ES-I3 (cell line): Measurements from ENCODE around the gene CSRP1.

Source experiments
- H3K36me3 ChIP-seq: 2 replicates; pipeline ENCODE4 v1.6.1; 2013; ENCODE audit warnings: mild to moderate bottlenecking, low read length, control low read depth, moderate library complexity; ENCODE audit not compliant: insufficient read depth
- H3K4me1 ChIP-seq: 2 replicates; pipeline ENCODE4 v1.6.1; 2013; ENCODE audit warnings: mild to moderate bottlenecking, control low read depth, low read length; ENCODE audit not compliant: insufficient read depth
- H3K9ac ChIP-seq: 2 replicates; pipeline ENCODE4 v1.6.1; 2013; ENCODE audit warnings: low read depth, mild to moderate bottlenecking, low read length, moderate library complexity
- H3K9me3 ChIP-seq: 2 replicates; pipeline ENCODE4 v1.6.1; 2013; ENCODE audit warnings: mild to moderate bottlenecking, low read length, moderate library complexity; ENCODE audit not compliant: control insufficient read depth, insufficient read depth

CSRP1 gene

DNA sequence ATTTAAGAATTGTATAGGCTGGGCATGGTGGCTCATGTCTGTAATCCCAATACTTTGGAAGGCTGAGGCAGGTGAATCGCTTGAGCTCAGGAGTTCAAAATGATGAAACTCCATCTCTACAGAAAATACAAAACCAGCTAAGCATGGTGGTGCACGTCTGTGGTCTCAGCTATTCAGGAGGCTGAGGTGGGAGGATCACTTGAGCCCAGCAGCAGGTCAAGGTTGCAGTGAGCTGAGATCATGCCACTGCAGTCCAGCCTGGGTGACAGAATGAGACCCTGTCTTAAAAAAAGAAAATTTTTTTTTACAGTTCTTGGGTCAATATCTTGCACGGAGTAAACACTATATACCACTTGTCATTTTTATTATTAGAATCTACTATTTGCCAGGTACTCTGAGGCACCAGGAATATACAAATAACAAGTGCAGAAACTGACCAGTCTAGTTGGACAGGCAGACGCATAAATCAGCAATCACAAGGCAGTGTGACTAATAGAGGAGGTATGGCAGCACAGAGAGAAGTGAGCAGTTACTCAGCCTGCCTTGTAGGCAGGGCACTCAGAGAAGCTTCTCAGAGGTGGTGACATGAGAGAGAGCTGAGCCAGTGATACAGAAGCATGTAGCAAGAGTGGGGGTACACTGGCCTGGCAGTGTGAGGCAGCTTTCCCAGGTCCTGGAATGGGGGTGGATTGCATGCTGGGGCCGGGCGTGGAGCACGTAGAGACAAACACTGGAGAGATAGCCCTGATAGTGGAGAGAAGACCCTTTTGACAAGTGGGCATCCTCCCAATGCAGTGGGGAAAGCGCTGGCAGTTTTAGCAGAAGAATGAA is 45.9 kb downstream of the CSRP1 start:
- Histone ChIP-seq H3K4me1 (peaks cover 39% of the 10 kb centered on the region), H3K36me3 (peaks cover 16% of the 10 kb centered on the region; the same call in 1 of the 2 replicates), H3K9ac (no peak overlapping the region), H3K9me3 (no peaks in the 10 kb centered on the region)

DNA sequence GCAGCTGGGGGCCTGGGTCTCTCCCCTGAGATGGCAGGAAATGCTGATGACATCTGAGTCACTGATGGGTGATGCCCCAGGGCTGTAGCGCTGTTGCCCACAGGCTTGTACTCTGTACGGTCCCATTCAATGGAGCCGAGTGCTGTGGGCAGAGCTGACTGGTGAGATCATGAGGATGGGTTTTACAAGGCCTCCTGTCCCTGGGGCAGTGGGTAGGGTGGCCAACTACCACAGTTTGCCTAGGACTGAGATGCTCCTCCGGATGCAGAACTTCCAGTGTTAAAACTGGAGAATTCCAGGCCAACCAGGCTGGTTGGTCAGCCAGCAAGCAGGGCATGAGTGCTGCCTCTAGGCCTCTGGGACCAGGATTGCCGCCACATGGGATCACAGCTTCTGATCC is 47.1 kb downstream of the CSRP1 start:
- Histone ChIP-seq H3K9ac (no peak overlapping the region), H3K36me3 (peaks cover 7% of the 10 kb centered on the region; the same call in 1 of the 2 replicates), H3K9me3 (no peaks in the 10 kb centered on the region), H3K4me1 (peaks cover 40% of the 10 kb centered on the region)

- H3K36me3 ChIP-seq, result no peaks in the 10 kb centered on the region
- no peak overlapping the region for H3K9ac ChIP-seq
- peaks cover 40% of the 10 kb centered on the region for H3K4me1 ChIP-seq
- H3K9me3 ChIP-seq, result no peaks in the 10 kb centered on the region
Observed at GRCh38 chr1:201459052-201459451, 47.9 kb downstream of the CSRP1 start.

DNA sequence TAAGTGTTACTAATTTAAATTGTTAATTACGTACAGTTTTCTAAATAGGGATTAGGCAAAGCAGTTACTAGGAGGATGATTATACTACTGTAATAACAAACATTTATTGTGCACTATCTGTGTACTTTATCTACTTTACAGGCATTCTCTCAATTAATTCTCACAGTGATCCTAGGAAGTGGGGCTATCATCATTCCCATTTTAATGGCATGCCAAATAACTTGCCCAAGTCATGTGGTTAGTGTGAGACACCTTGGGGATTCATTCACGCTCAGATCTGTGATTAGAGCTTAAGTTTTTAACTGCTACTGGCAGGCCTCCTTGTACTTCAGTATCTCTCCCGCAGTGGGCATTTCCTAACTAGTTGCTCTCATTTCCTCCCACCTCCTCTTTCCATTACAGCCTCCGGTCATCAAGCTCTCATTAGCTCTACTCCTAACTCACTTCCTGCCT is 49.4 kb downstream of the CSRP1 start:
- no peak overlapping the region for H3K9ac ChIP-seq
- H3K4me1 ChIP-seq, result peaks cover 32% of the 10 kb centered on the region
- H3K9me3 ChIP-seq, result no peaks in the 10 kb centered on the region
- no peaks in the 10 kb centered on the region for H3K36me3 ChIP-seq

- Histone ChIP-seq H3K9me3 (no peaks in the 10 kb centered on the region), H3K4me1 (peaks cover 28% of the 10 kb centered on the region), H3K9ac (no peak overlapping the region), H3K36me3 (no peaks in the 10 kb centered on the region)
Observed at GRCh38 chr1:201456499-201457309, 50.2 kb downstream of the CSRP1 start.

DNA sequence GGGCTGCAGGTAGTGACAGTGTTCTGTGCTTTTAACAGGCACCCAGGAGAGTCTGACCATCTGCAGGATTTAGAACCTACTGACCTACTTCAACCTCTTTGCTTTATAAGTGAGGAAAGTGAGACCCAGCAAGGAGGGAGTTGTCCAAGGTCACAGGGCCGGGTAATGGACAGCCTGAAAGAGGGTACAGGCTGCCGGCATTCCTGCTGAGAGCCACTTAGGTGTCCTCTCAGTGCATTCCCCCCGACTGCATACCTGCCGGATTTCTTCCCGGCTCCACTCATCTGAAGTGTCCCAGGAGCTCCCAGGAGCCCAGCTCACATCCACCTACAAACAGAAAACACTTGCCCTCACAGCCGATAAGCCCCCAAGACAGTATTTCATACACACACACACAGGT is 51.8 kb downstream of the CSRP1 start:
- Histone ChIP-seq H3K9ac (no peak overlapping the region), H3K36me3 (no peaks in the 10 kb centered on the region), H3K4me1 (peaks cover 29% of the 10 kb centered on the region), H3K9me3 (no peaks in the 10 kb centered on the region)

DNA sequence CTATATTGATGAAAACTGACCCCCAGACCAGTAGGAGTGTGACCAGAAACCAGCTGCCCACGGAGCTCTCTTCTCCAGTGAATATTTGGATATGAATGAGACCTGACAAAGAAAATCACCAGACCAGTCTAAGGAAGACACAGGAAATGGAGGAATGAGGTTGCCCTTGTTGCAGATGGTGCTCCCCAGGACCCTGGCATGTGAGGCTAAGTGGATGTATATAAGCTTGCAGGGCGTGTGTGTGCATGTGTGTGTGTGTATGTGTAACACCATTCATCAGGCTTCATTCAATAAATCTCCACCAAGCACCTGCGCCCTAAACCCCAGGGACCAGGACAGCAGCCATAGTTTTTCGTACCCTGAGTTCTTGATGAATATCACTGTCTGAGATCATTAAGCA is 52.3 kb downstream of the CSRP1 start:
- peaks cover 31% of the 10 kb centered on the region for H3K4me1 ChIP-seq
- H3K36me3 ChIP-seq, result no peaks in the 10 kb centered on the region
- H3K9ac ChIP-seq, result no peak overlapping the region

GRCh38 chr1:201452866-201453265 is 54.1 kb downstream of the CSRP1 start:
- Histone ChIP-seq H3K9ac (no peak overlapping the region), H3K4me1 (peaks cover 42% of the 10 kb centered on the region), H3K9me3 (no peaks in the 10 kb centered on the region), H3K36me3 (no peaks in the 10 kb centered on the region)

More for the DNA sequence above, 52.3 kb downstream of the CSRP1 start:
- no peaks in the 10 kb centered on the region for H3K9me3 ChIP-seq

DNA sequence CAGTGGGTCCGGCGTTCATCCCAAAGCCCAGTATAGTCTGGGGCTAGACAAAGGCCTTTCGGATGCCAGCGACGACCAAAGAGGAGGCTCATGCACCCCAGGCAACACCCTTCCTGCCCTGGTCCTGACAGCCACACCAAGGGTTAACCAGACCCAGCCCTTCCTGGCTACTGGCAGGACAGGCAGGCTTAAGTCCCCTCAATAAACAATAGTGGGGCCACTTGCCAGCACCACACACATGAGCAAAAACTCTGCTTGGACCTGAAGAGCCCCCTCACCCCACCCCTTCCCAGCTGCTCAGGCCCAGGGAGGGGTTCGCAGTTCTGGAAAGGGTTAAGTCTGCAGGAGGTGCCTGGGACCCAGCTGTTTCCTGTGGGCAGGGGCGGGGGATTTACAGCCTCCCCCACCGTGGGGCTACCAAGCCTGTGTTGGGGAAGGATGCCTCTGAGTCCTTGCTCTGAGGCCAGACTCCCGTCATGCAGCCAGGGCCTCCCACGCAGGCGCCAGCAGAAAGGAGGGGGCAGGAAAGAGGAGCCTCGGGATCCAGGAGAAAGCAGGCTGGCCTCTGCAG is 56.1 kb downstream of the CSRP1 start:
- H3K4me1 ChIP-seq, result peaks cover 23% of the 10 kb centered on the region
- H3K9me3 ChIP-seq, result no peaks in the 10 kb centered on the region
- H3K9ac ChIP-seq, result no peak overlapping the region
- no peaks in the 10 kb centered on the region for H3K36me3 ChIP-seq

DNA sequence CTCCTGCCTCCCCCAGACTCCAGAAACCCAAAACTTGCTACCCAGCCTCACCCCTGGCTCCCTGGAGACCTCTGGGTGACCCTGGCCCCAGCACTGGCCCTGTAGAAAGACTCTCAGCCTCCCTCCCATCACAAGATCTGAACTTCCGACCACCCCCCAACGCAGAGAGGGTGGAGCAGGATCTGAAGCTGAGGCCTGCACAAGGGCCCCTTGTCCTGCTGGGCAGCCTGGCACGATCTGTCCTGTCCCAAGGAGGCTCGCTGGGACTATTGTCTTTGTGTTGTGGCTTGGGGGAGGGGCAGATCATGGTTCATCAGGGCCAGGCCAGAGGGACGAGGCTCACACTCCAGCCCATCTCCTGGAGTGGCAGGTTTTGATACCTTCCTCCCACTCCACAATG is 57.9 kb downstream of the CSRP1 start:
- H3K9me3 ChIP-seq, result no peaks in the 10 kb centered on the region
- H3K4me1 ChIP-seq, result peaks cover 31% of the 10 kb centered on the region
- no peaks in the 10 kb centered on the region for H3K36me3 ChIP-seq
- H3K9ac ChIP-seq, result no peak overlapping the region

DNA sequence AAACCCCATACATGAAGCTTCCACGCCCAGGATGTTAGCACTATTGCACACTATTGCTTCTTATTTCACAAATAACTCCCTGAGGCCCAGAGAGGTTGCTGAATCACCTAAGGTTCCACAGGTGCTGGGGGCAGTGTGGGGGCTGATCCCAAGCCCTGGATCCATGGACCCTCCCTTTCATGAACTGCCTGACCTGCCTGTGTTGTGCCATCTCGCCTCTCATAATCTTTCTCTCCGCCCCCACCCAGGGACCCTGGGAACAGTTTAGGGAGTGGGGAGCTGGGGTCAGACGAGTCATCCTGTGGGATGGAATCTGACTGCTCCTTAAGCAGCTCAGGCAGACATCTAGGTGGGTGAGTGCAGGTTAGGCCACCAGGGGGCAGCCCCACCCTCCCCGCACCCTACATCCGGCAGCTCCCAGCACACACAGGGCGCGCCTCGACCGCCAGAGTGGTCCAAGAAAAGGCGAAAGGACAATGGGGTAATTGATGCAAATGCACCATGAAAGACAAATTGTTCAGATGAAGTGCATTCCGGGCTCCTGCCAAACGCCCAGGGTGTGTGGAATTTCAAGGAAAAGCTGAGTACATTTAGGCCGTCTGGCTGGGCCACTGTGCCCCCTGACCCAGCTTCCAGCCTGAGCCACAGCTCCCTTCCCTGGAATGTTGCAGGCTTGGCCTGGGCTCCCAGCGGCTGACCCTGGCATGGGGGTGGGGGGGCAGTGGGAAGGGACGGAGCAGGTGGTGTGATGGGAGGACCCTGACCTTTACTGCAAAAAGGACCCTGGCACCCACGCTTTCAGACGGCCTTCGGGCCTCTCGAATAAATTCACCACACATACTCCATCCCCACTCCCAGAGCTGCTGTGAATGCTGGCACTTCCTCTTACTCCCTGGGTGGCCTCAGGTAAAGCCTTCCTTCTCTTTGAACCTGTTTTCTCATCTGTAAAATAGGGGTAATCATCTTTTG is 58.7 kb downstream of the CSRP1 start:
- Histone ChIP-seq H3K36me3 (no peaks in the 10 kb centered on the region), H3K9ac (no peak overlapping the region), H3K4me1 (peaks cover 31% of the 10 kb centered on the region)

GRCh38 chr1:201445310-201445709 is 61.6 kb downstream of the CSRP1 start:
- Histone ChIP-seq H3K9ac (no peak overlapping the region), H3K36me3 (no peaks in the 10 kb centered on the region), H3K4me1 (peaks cover 22% of the 10 kb centered on the region), H3K9me3 (no peaks in the 10 kb centered on the region)

More for the DNA sequence above, 58.7 kb downstream of the CSRP1 start:
- H3K9me3 ChIP-seq, result no peaks in the 10 kb centered on the region

- no peak overlapping the region for H3K9ac ChIP-seq
- H3K9me3 ChIP-seq, result no peaks in the 10 kb centered on the region
- H3K4me1 ChIP-seq, result peaks cover 19% of the 10 kb centered on the region
- H3K36me3 ChIP-seq, result no peaks in the 10 kb centered on the region
Observed at GRCh38 chr1:201444792-201445191, 62.1 kb downstream of the CSRP1 start.

- Histone ChIP-seq H3K9ac (no peak overlapping the region), H3K36me3 (no peaks in the 10 kb centered on the region), H3K4me1 (peaks cover 12% of the 10 kb centered on the region), H3K9me3 (no peaks in the 10 kb centered on the region)
Observed at GRCh38 chr1:201443747-201444146, 63.2 kb downstream of the CSRP1 start.
